ENCODE data around the gene FREM1. TPM values are rescaled to one million over a fixed set of nuclear protein-coding genes. Genes with fewer than 3 reads are reported as not detected.

Gene FREM1
- total RNA-seq, 1 donor from 2014 or later, result not detected

DNA sequence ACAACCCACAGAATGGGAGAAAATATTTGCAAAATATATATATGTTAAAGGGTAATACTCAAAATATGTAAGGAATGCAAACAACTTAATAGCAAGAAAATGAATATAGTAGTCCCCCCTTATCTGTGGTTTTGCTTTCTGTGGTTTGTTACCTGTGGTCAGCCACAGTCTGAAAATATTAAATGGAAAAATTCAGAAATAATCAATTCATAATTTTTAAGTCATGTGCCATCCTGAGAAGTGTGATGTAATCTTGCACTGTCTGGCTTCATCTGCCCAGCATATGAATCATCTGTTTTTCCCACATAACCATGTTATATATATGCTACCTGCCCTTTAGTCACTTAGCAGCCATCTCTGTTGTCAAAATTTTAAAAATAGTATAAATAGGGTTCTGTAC, 199.4 kb downstream of the FREM1 start:
- H3K27me3 Mint-ChIP-seq, result peaks cover 7% of the 10 kb centered on the region
- POLR2A ChIA-PET, result no interaction called here

DNA sequence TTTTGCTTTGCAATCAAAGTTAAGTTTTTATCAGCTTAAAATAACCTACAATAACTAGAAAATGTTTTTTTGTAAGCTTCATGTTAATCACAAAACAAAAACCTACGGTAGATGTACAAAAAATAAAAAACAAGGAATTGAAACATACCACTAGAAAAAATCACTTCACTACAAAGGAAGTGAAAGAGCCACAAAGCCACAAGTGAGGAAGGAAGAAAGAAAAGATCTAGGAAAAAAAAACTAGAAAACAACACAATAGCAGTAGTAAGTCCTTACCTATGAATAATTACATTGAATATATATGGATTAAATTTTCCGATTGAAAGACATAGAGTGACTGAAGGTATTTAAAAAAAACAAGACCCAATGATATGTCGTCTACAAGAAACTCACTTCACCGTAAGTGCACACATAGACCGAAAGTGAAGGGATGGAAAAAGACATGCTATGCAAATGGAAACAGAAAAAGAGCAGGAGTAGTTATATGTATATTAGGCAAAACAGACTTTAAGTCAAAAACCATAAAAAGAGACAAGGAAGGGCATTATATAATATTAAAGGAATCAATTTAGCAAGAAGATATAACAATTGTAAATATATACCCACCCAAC, 203.6 kb downstream of the FREM1 start:
- Mint-ChIP-seq H3K4me1 (peaks cover 26% of the 10 kb centered on the region), H3K27me3 (peaks cover 10% of the 10 kb centered on the region), H3K9me3 (peaks cover 20% of the 10 kb centered on the region), H3K4me3 (peak overlapping the region; percentile 30), H3K36me3 (ENCODE audit: low read depth) (no peaks in the 10 kb centered on the region), H3K27ac (no peak overlapping the region)
- ATAC-seq (ENCODE audit: low read depth) (peak; percentile 45), DNase-seq (no peak)
- intact Hi-C loops (cut with micrococcal nuclease), result loop anchor here (1.0 kb wide), 1 partner anchor 13 kb away; the partner anchor contains the start of gene ZDHHC21
- POLR2A ChIA-PET, result interaction anchor here (1.3 kb wide), 1 partner anchor 14 kb away, joined by 8 read pairs; the partner anchor contains the start of gene ZDHHC21
- CTCF ChIA-PET, result interaction anchor here (1.1 kb wide), 1 partner anchor 63 kb away, joined by 3 read pairs; no protein-coding TSS in a partner anchor
- TF ChIP-seq, protein P1, sequence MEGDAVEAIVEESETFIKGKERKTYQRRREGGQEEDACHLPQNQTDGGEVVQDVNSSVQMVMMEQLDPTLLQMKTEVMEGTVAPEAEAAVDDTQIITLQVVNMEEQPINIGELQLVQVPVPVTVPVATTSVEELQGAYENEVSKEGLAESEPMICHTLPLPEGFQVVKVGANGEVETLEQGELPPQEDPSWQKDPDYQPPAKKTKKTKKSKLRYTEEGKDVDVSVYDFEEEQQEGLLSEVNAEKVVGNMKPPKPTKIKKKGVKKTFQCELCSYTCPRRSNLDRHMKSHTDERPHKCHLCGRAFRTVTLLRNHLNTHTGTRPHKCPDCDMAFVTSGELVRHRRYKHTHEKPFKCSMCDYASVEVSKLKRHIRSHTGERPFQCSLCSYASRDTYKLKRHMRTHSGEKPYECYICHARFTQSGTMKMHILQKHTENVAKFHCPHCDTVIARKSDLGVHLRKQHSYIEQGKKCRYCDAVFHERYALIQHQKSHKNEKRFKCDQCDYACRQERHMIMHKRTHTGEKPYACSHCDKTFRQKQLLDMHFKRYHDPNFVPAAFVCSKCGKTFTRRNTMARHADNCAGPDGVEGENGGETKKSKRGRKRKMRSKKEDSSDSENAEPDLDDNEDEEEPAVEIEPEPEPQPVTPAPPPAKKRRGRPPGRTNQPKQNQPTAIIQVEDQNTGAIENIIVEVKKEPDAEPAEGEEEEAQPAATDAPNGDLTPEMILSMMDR (IDR thresholded peaks at IDR 0.05), result no peak

More for the DNA sequence above, 199.4 kb downstream of the FREM1 start:
- Mint-ChIP-seq H3K4me3 (no peak overlapping the region), H3K27ac (no peak overlapping the region), H3K36me3 (ENCODE audit: low read depth) (no peaks in the 10 kb centered on the region), H3K4me1 (peaks cover 28% of the 10 kb centered on the region), H3K9me3 (peaks cover 8% of the 10 kb centered on the region)
- CTCF ChIA-PET, result no interaction called here
- TF ChIP-seq, protein P1 (IDR thresholded peaks at IDR 0.05), result no peak
- intact Hi-C loops (cut with micrococcal nuclease), result no loop called here
- ATAC-seq (ENCODE audit: low read depth) (no peak), DNase-seq (no peak)

DNA sequence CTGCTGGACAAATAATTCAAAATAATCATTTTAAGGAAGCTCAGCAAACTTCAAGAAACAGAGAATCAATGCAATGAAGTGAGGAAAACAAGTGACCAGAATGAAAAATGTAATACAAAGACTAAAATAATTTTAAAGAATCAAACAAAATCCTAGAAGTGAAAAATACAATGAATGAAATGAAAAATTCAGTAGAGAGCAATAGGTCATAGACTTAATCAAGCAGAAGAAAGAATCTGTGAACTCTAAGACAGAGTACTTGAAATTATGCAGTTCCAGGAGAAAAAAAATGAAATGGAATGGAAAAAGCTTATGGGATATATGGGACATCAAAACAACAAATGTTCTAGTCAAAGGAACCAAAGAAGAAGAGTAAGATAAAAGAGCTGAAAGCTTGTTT, 205.1 kb downstream of the FREM1 start:
- ChIA-PET CTCF (no interaction called here), POLR2A (no interaction called here)
- no peak overlapping the region for H3K4me3 Mint-ChIP-seq
- peaks cover 19% of the 10 kb centered on the region for H3K9me3 Mint-ChIP-seq
- no peak for DNase-seq
- peaks cover 10% of the 10 kb centered on the region for H3K27me3 Mint-ChIP-seq
- TF ChIP-seq, protein P1 (IDR thresholded peaks at IDR 0.05), result no peak
- H3K36me3 Mint-ChIP-seq (ENCODE audit: low read depth), result no peaks in the 10 kb centered on the region
- intact Hi-C loops (cut with micrococcal nuclease), result no loop called here
- H3K27ac Mint-ChIP-seq, result no peak overlapping the region
- peaks cover 24% of the 10 kb centered on the region for H3K4me1 Mint-ChIP-seq
- ATAC-seq (ENCODE audit: low read depth), result no peak

DNA sequence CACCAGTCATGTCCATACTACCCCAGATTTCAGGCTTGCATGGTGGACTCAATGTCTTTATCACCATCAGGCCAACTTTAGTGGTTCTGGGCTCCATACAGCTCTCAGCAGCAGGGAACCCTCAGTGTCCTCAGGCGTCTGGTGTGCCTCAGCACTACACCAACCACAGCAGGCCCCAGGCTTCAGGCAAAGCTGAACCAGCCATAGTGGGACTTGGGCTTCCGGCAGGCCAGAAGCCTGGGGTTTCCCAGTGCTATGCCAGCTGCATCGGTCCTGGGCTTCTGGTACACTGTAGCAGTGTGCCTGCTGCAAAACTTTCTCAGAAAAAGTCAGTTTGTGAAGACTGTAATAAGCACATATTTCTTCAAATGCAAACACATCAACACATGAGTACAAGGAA, 205.9 kb downstream of the FREM1 start:
- Mint-ChIP-seq H3K4me3 (no peak overlapping the region), H3K9me3 (peaks cover 17% of the 10 kb centered on the region), H3K27me3 (peaks cover 8% of the 10 kb centered on the region), H3K36me3 (ENCODE audit: low read depth) (no peaks in the 10 kb centered on the region), H3K27ac (no peak overlapping the region), H3K4me1 (peaks cover 24% of the 10 kb centered on the region)
- DNase-seq, result no peak
- ATAC-seq (ENCODE audit: low read depth), result no peak
- TF ChIP-seq, protein P1 (IDR thresholded peaks at IDR 0.05), result no peak
- intact Hi-C loops (cut with micrococcal nuclease), result no loop called here
- ChIA-PET CTCF (no interaction called here), POLR2A (no interaction called here)

DNA sequence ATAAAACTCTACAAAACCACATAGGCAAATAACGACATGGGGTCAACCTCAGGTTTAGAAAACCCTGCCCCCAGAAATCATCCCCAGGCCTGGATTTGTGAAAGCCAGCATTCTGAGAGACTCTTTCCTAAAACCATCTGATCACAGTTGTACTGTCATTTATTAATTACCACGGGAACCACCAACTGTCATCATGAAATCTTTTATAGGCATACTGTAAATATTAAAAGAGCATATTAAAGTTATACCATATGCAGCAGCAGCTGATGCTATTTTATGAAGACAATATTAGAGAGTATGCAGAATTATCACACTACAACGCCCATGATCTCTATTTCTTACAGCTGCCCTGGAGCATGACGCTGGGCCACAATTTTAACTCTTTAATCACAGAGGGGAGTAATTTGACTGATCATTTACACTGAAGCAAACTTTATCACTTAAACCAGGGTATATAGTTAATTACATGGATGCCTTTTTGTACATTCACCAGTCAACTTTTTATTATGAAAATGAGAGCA, 208.0 kb downstream of the FREM1 start:
- H3K4me3 Mint-ChIP-seq, result no peak overlapping the region
- no peak overlapping the region for H3K27ac Mint-ChIP-seq
- H3K4me1 Mint-ChIP-seq, result peaks cover 20% of the 10 kb centered on the region
- CTCF ChIA-PET, result no interaction called here
- H3K36me3 Mint-ChIP-seq (ENCODE audit: low read depth), result no peaks in the 10 kb centered on the region
- TF ChIP-seq, protein P1 (IDR thresholded peaks at IDR 0.05), result no peak
- ATAC-seq (ENCODE audit: low read depth) (no peak), DNase-seq (no peak)
- peaks cover 5% of the 10 kb centered on the region for H3K27me3 Mint-ChIP-seq
- peaks cover 12% of the 10 kb centered on the region for H3K9me3 Mint-ChIP-seq
- POLR2A ChIA-PET, result no interaction called here
- intact Hi-C loops (cut with micrococcal nuclease), result no loop called here

All from activated B cell treated with CpG ODN at 0.5 μM for 24 hours (primary cell).